GM21619 (cell line): ENCODE measurements around the gene TTC16.
A peak's percentile ranks its signal among the peaks of the same experiment; 100 is the strongest.

ENCODE experiments used
- ATAC-seq: cut with Tn5 transposase; IDR thresholded peaks from one replicate; pipeline ENCODE4 v1.9.1; 2021; ENCODE audit not compliant: unreplicated experiment

The TTC16 gene, protein sequence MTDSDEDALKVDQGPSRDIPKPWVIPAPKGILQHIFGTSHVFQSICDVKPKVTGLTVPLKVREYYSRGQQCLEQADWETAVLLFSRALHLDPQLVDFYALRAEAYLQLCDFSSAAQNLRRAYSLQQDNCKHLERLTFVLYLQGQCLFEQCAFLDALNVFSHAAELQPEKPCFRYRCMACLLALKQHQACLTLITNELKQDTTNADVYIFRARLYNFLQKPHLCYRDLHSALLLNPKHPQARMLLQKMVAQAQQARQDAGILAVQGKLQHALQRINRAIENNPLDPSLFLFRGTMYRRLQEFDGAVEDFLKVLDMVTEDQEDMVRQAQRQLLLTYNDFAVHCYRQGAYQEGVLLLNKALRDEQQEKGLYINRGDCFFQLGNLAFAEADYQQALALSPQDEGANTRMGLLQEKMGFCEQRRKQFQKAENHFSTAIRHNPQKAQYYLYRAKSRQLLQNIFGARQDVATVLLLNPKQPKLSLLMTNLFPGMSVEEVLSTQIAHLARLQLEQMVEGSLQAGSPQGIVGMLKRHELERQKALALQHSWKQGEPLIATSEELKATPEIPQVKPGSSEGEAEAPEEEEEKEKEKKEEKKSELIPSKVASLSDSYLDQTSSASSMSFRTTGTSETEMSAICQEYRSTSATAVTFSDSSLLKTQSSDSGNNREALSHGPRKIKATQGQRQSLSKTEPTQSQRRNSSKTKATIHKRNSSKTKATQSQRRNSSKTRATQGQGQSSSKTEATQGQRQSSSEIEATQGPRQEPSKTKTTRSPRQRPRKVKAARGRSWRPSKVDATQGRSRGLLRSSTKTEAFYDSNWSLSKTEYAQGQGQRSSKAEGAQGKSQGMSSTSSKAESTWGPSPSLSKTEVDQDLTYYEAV

DNA sequence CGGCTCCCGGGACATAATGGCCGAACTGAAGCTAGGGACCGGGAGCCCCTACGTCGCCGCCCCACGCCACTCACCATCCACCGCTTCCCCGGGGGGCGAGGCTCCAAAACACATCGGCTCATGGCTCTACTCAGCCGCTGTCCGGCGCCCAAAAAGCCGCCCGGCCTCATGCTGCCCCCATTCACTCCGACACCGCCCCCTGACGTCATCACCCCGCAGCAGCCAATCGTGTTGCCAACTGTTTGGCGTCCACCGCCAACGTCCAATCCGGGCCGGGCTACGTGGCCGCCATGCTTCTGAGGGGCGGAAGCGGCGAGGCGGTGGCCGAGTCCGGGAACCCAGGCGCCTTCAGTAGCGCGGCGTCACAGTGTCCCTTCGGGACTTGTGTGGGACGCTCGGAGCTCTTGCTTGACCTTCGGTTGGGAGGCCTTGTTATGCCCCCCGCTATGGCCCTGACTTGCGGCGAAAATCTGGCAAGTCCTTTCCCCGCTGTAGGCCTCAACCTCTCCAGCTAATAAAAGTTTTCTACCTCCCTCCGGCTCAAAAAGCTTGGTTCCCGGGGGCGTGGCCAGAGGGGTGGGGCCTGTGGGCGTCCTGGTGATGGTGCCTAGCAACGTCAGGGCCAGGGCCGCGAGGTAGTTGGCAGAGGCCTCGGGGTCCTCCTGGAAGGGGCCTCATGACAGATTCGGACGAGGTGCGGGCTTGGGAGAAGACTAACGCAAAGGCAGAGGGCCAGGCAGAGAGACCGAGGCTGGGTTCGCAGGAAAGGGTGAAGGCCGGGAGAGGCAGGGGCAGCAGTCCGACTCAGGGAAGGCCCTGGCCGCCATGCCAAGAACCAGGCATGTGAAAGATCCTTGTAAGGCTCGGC lies at the start of gene TTC16, which contains the start of gene PTRH1:
TSS of gene TTC16 (plus strand) at position 610 of the 868 bp plus-strand sequence. CDS start at position 677, 67 bp downstream.
TSS of gene PTRH1 (minus strand) at position 194 of the 868 bp plus-strand sequence. CDS start at position 170, 24 bp downstream.
- peak; percentile 93 for ATAC-seq

DNA sequence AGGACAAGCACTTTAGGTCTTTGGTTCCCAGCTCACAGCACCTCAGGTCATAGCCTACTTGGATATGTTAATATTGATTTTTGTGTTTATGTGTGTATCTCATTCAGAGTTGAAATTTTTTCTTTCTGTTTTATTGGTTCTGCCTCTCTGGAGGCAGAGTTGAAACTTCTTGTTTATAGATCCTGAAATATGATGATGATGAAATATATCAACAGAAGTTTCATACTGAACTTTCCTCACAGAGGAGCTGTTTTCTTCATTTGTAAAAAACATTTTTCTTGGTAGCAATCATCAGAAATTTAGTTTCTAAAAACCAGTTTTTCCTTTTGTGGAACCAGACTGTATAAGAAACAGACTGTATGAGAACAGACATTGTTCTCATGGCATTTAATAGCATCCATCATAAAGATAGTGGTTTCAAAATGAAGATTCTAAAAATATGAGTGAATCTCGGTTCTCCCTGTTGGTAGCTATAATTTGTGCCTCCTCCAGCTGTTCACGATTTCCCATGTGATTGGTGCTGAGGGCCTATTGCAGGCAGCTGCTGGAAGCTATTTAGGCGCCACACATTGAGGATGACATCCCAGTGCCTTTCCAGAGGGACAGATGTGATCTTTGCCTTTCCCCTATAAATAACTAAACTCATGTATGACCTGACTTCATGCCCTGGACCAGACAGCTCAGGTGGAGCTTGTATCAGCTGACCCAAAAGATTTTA lies 48.6 kb upstream of the TTC16 start:
- no peak for ATAC-seq

DNA sequence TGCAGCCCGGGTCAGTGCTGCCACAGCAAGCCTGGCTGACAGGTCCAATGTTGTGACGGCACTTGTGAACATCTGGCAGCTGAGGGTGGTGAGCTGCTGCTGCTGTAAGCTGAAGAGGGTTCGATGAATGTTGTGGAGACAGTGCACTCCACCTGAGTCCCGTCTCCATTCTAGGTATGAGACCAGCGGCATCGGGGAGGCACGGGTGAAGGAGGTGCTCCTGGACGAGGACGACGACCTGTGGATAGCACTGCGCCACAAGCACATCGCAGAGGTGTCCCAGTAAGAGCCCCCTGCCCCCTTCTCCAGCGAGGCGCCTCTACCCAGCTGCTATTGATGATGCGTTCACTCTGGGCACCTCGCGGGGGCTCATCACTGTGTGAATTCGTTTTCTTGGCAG lies 48.0 kb upstream of the TTC16 start:
- ATAC-seq, result no peak

DNA sequence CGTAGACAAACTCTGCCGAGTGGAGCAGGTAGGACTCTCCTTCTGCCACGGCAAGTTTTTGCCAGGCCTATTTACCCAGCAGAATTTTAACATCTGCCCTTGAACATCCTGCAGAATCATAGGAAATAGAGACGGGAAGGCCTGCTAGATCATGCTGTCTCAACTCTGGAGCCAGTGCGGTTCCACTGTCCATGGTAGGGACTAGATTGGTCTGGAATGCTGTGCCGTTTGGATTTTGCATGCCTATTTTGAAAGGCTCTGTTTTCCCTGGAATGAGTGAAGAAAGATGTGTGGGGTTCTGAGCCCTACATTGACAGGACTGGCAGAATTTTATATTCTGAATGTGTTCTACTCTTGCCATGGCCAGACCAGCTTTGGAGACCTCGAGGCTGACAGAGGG lies 42.6 kb upstream of the TTC16 start:
- no peak for ATAC-seq

DNA sequence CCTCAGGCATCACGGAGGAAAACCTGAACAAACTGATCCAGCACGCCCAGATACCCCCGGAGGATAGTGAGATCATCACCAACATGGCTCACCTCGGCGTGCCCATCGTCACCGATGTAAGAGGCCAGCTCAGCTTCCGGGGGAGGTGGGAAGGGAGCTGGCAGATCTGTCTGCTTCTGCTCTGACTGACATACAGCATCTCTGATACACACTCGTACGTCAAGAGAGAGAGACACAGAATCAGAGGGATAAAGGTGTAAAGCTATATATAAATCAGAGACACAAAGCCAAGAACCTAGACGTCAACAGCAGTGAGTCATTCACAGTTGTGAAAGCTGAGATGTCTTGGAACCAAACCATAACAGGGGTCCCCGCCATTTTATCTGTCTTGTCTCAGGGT lies 39.2 kb upstream of the TTC16 start:
- no peak for ATAC-seq

DNA sequence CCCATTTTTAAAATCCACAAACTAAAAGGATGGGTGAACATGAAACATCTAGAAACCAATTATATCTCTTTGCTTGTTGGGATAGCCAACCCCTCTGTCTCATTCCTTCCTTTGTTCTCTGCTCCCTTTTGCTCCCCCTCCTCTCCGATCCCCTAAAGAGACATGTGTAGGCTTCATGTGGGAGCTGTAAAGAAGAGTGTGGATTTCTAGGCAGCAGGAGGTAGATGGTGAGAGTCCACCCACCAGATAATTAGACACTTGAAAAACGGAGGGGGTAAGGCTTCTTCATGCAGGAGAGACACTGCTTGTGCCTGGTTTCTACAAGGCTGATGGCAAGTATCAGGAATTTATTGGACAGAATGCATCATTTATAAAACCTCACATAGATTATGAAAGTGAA lies 36.4 kb upstream of the TTC16 start:
- no peak for ATAC-seq

DNA sequence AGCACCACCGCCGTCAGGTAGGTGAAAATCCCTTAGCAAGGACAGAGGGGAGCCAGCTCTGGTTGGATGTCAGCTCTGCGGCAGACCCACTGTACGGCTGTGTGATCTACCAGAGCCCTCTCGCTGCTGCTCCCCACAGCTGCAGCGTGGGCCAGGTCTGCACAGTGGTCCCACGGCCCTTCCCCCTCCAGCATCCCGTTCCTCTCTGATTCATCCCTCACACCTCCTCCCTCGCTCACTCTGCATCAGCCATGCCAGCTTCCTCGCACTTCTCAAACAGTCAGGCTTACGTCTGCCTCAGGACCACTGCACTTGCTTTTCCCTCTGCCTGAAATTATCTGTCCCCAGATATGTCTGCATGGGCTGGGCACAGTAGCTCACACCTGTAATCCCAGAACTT lies 35.7 kb upstream of the TTC16 start:
- no peak for ATAC-seq

DNA sequence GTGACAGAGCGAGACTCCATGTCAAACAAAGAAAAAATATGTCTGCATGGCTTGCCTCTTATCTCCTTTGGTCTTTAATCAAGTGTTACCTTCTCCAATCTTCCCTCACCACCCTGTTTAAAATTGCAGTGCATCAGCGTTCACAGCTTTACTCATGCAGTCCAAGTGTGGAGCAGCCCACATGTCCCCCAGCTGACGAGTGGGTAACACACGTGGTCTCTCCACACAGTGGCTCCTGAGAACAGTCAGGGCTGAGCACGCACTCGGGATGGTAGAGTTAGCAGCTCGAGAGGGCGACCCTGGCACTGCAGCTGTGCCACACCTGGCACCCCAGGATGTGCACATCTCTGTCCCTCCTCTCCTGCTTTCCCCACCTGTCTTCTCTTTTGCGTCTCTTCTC lies 35.0 kb upstream of the TTC16 start:
- ATAC-seq, result no peak

DNA sequence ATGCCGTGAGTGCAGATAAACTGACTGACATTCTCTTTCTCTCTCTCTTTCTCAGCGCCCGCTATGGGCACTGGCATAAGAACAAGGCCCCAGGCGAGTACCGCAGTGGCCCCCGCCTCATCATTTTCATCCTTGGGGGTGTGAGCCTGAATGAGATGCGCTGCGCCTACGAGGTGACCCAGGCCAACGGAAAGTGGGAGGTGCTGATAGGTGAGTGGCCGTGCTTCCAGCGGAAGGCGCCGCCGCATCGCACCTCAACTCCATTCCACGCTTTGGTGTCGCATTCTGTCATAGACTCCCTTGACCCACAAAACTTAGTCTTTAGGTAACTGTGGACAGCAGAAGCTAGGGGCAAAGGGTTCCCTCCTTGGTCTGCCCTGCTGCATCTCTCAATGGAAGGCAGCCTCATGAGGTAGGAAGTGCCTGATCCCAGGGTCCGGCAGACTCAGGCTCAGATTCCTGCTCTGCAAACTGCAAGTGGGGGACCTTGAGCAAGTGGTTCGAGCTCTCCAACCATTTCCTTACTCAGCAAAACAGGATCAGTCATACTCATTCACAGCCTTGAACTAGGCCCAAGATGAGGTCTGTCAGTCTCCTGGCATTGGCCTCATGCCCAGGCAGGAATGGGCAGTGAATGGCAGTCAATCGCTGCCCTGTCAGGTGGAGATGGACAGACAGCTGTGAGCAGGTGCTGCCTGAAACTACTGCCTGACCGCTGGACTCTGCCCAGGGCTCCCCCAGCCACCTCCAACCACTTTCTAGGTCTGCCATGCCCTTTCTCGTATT lies 33.3 kb upstream of the TTC16 start:
- ATAC-seq, result no peak

DNA sequence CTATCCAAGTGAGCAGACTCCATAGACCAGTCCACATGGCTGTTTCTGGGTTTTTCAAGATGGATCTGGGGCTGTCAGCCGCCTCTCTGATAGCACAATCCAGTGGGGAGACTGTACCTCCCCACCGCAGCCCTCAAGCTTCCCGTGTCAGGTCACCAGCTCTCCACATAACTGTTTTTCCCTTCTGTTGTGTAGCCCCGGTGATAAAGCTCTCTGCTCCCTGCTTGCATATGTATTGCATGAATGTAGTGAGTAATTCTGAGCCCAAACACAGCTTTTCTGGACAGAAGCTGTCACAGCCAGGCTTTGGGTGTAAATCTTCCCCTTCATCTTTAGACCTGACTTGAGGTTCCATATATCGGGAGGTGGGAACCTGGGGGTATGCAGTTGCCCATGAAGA lies 32.2 kb upstream of the TTC16 start:
- ATAC-seq, result no peak

DNA sequence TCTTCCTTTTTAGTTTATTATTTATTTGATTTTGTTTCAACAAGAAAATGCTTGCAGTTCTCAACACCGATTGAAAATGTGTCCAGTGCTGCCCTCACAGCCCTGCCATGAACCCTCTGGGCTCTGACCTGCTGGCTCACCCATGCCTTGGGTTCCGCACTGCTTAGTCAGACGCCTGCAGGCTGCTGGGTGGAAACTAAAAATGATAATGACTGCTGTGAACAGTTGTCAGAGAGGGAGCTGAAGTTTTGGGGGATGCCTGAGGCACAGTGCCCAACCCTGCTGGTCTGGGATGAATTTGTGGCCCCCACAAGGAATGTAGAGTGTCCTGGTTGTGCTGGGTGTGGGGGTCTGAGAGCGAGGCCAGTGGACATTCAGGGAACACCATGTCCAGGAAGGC lies 31.3 kb upstream of the TTC16 start:
- no peak for ATAC-seq

DNA sequence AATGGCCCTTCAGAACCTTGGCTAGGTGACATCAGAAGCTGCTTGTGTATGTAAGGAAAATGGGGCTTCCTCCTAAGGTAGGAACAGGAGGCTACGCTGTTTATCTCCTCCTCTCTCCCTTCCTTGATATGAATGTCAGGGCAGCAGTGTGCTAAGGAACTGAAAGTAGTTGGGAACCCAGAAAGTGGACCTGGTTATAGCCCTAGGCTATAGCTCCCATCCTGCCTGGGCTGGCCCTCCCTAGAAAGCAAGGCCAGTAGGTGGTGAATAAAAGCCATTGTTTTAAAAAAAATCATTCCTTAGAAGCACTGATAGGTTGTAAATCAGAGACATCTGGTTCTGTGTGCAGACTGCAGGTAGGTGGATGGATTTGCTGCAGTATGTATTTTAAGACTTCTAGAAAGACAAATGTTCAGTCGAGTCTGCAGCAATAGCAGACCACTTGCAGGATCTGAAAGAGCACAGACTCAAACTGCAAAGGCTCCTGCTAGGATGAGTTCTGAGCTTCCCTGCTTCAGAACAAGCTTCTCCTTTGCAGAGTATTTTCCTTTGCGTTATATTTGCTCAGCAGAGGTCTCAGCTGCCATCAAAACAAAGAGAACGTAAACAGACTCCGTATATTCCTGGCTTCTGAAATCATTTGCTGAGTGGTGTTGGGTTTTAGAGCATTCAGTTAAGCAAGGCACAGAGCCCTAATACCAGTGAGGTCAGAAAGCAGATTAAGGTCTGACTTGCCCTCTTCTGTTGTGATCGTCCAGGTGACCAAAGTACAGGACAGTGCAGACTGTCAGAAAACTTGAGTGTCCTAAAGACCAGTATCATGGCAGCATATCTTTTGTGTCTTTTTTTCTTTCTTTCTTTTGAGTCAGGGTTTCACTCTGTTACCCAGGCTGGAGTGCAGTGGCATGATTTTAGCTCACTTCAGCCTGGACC lies 29.2 kb upstream of the TTC16 start:
- no peak for ATAC-seq

DNA sequence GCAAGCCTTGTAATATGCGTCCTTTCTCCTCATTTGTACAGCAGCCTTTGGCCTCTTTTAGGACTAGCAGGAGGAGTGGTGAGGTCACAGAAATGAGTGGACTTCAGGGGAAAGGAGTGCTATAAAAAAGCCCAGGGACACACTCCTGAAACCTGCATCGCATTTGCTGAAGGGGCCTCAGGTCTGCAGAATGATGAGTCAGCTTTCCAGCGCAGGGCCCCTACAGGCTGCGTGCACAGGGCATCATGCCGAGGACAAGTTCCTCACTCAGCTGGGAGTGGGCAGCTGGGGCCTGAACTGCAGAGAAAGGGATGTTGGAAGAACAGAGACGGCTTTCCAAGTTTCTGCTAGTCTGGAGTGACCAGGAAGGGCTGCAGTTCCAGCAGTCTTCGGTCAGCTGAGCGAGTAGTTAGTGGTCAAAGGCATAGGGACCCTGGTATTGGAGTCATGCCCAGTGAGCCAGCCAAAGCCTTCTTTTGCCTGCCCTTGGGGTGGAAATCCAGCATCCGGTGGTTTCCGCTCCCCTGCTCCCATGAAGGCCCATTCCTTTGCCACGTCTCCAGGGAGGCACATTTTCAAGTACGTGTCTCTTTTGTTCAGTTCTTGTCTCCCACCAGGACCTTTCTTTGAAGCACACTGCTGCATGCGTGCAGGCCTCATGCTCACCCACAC lies 26.4 kb upstream of the TTC16 start:
- no peak for ATAC-seq

DNA sequence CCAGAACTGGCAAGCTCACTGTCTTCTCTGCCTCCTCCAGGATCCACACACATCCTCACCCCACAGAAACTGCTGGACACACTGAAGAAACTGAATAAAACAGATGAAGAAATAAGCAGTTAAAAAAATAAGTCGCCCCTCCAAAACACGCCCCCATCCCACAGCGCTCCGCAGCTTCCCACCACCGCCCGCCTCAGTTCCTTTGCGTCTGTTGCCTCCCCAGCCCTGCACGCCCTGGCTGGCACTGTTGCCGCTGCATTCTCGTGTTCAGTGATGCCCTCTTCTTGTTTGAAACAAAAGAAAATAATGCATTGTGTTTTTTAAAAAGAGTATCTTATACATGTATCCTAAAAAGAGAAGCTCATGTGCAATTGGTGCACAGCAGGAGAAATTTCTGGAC lies 25.1 kb upstream of the TTC16 start:
- no peak for ATAC-seq

DNA sequence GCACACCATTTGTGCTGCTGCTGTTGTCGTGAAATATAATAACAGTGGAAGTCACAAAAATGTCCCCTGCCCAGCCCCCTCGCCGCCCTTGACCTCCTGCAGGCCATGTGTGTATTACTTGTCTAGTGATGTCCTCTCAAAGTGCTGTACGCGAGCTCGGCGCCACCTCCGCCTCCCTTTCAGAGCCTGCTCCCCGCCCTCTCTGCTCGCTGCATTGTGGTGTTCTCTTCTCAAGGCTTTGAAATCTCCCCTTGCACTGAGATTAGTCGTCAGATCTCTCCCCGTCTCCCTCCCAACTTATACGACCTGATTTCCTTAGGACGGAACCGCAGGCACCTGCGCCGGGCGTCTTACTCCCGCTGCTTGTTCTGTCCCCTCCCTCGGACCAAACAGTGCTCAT lies 23.8 kb upstream of the TTC16 start:
- no peak for ATAC-seq

DNA sequence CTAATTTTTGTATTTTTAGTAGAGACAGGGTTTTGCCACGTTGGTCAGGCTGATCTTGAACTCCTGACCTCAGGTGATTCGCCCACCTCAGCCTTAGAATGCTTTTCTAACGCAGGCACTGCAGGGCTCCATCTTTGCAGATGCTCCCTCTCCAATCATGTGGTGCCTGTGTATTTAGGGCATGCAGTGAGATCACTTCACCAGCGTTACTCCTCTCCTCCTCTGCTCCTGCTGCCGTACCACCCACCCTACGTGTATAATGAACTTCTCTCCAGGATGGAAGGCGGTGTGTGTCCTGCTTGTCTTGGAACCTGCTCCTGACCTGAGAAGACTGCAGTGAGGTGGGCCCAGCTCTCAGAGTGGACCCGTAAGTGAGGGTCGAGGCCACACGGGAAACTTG lies 22.7 kb upstream of the TTC16 start:
- no peak for ATAC-seq

DNA sequence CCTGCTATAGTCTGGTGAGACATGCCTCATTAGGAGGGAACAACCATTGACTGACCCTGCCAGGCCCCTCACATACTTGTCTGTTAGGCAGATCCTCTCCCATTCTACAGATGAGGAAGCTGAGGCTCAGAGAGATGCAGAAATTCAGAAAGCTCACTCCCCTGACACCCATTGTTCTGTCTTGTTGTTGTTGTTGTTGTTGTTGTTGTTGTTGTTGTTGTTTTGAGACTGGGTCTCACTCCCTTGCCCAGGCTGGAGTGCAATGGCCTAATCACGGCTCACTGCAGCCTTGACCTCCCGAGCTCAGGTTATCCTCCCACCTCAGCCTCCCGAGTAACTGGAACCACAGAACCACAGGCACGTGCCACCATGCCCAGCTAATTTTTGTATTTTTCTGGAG lies 22.2 kb upstream of the TTC16 start:
- ATAC-seq, result no peak
